Endothelial cell of coronary artery (primary cell): ENCODE measurements around the gene DLGAP5. TPM values are rescaled to one million over a fixed set of nuclear protein-coding genes. Genes with fewer than 3 reads are reported as not detected.

Experiments used
- total RNA-seq: library from RNA; depleted of rRNA; stranded (reverse); fragments of >200 nt; gene quantifications from 2 replicates; pipeline ENCODE4 v1.2.3, GENCODE V29; 2014

Gene DLGAP5, protein sequence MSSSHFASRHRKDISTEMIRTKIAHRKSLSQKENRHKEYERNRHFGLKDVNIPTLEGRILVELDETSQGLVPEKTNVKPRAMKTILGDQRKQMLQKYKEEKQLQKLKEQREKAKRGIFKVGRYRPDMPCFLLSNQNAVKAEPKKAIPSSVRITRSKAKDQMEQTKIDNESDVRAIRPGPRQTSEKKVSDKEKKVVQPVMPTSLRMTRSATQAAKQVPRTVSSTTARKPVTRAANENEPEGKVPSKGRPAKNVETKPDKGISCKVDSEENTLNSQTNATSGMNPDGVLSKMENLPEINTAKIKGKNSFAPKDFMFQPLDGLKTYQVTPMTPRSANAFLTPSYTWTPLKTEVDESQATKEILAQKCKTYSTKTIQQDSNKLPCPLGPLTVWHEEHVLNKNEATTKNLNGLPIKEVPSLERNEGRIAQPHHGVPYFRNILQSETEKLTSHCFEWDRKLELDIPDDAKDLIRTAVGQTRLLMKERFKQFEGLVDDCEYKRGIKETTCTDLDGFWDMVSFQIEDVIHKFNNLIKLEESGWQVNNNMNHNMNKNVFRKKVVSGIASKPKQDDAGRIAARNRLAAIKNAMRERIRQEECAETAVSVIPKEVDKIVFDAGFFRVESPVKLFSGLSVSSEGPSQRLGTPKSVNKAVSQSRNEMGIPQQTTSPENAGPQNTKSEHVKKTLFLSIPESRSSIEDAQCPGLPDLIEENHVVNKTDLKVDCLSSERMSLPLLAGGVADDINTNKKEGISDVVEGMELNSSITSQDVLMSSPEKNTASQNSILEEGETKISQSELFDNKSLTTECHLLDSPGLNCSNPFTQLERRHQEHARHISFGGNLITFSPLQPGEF
- total RNA-seq, result 17.5 and 57.8 TPM in 2 replicates

DNA sequence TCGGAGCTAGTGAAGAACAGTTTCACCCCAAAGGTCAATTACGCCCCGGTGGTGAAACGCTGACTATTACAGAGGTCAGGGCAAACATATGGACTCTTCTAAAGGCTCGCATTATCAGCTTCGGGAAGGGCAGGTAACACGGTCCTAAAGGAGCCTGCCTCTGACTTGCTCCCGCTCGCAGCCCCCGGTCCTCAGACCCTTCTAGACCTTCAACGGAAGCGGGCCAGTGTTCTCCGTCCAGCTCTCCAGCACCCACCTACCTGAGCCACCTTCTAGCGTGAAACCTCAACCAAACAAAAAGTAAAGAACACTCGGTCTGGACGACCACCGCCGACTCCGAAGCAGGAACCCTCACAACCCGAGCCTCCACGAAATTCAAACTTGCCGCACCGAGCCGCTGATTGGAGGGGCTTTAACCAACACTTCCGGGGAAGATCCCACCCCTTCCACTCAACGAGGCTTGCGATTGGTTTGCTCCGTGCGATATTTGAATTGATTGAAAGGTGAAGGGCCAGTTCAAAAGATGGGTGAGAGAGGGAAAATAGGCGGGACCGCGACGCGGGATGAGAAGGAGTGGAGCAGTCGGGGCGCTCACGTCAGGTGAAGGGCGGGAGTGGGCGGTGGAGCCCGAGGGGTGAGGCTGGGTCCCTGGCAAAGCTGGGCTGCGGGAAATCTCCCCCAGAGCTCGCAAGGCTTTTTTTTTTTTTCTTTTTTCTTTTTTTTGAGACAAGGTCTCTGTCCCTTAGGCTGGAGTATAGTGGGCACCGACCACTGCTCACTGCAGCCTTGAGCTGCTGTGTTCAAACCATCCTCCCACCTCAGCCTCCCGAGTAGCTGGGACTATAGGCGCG is at the start of gene DLGAP5:
DLGAP5 (minus strand) TSS at position 383 of the 851 bp plus-strand sequence. CDS start 2,406 bp downstream, outside the sequence.

DNA sequence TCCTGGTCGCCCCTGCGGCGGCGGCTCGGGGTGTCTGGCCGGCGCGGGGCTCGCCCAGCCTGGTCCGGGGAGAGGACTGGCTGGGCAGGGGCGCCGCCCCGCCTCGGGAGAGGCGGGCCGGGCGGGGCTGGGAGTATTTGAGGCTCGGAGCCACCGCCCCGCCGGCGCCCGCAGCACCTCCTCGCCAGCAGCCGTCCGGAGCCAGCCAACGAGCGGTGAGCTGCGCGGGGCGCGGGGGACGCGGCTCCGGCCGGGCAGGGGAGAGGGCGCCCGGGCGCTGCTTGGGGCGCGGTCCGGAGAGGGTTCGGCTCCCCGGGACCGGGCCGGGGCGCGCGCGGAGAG is 62.3 kb downstream of the DLGAP5 start, which contains the start of gene LGALS3:
LGALS3 (plus strand) TSS at position 167 of the 342 bp plus-strand sequence. CDS start 8,122 bp downstream, outside the sequence.

Other genes with a start within 250 kb of the DLGAP5 start
- 9.7 and 13.9 TPM in 2 replicates for gene WDHD1, start 164.5 kb downstream of the DLGAP5 start, total RNA-seq
- gene SOCS4, start 164.3 kb downstream of the DLGAP5 start, total RNA-seq, result 17.6 and 21.6 TPM in 2 replicates
- 14.8 and 16.1 TPM in 2 replicates for gene MAPK1IP1L, start 139.9 kb downstream of the DLGAP5 start, total RNA-seq
- gene LGALS3, start 62.3 kb downstream of the DLGAP5 start, total RNA-seq, result 33.7 and 44.0 TPM in 2 replicates
- gene FBXO34, start 79.8 kb upstream of the DLGAP5 start, total RNA-seq, result 20.5 and 22.8 TPM in 2 replicates
- gene ATG14, start 220.2 kb upstream of the DLGAP5 start, total RNA-seq, result 11.8 and 12.6 TPM in 2 replicates
- gene TBPL2, start 249.0 kb upstream of the DLGAP5 start, total RNA-seq, result not detected in 2 replicates